NCI-H69 (cell line): ENCODE data around the gene GOLGA8K.
"Not testable (repeated sequence)": the region's sequence is repeated elsewhere in the genome, so short reads cannot be mapped to it uniquely, and the experiment has no call there.

Experiments
- DNase-seq: peaks from one replicate; lab custom pipeline; 2025; lab: John Stamatoyannopoulos, UW

GOLGA8K gene

GRCh38 chr15:32352748-32353147, 50.3 kb downstream of the GOLGA8K start:
- not testable (repeated sequence) for DNase-seq

- DNase-seq = not testable (repeated sequence)
Observed at GRCh38 chr15:32350563-32351220, 52.4 kb downstream of the GOLGA8K start.

- DNase-seq = not testable (repeated sequence)
Observed at GRCh38 chr15:32347037-32347436, 56.1 kb downstream of the GOLGA8K start.

- not testable (repeated sequence) for DNase-seq
Observed at GRCh38 chr15:32345978-32346547, 57.0 kb downstream of the GOLGA8K start.

DNA sequence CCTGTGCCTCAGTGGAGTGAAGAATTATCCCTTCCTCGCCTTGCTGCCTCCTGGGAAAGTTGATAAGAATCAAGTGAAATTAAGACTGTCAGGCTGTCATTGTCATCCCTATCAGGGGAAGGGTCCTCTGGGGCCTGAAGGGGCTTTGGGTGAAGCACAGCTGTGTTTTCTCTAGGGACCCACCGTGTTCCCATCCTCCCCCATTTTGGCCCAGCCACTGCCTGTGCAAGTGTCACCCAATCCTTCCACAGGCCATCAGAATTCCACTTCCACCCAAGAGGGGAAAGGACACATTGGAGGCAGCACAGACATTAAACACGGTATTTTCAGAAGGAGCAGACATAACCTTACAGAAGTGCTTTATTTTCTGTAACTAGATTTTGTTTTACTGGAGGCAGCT, 59.2 kb downstream of the GOLGA8K start:
- not testable (repeated sequence) for DNase-seq
